Karpas-422 (cell line): ENCODE data around the gene ADAP1. TPM values are rescaled to one million over a fixed set of nuclear protein-coding genes. Genes with fewer than 3 reads are reported as not detected.

Source experiments
- DNase-seq: peaks from one replicate; pipeline ENCODE4 v3.0.0-alpha.2; 2015
- H2AFZ ChIP-seq: fragments of 200-600 bp; sonication (generic); 2 replicates; pipeline ENCODE4 v1.6.1; 2014; ENCODE audit warnings: antibody characterized with exemption, low read length, mixed read lengths
- H3K27ac ChIP-seq: fragments of 200-600 bp; sonication (generic); 2 replicates; pipeline ENCODE4 v1.5.1; 2014; ENCODE audit warnings: mild to moderate bottlenecking, low read length, moderate library complexity
- H3K27me3 ChIP-seq: fragments of 200-600 bp; sonication (generic); 2 replicates; pipeline ENCODE4 v1.6.1; 2014; ENCODE audit warnings: low read length, mixed read lengths
- H3K36me3 ChIP-seq: fragments of 200-600 bp; sonication (generic); 2 replicates; pipeline ENCODE4 v1.6.1; 2014; ENCODE audit warnings: low read length, mixed read lengths; ENCODE audit not compliant: insufficient read depth
- H3K4me1 ChIP-seq: fragments of 200-600 bp; sonication (generic); 2 replicates; pipeline ENCODE4 v1.6.1; 2014; ENCODE audit warnings: mild to moderate bottlenecking, low read length, mixed read lengths
- H3K4me2 ChIP-seq: fragments of 200-600 bp; sonication (generic); 2 replicates; pipeline ENCODE4 v1.6.1; 2014; ENCODE audit warnings: low read length, low read depth, mild to moderate bottlenecking; ENCODE audit not compliant: poor library complexity, severe bottlenecking
- H3K4me3 ChIP-seq: fragments of 200-600 bp; sonication (generic); 2 replicates; pipeline ENCODE4 v1.5.1; 2014; ENCODE audit warnings: mild to moderate bottlenecking, antibody characterized with exemption, low read length, mixed read lengths
- H3K79me2 ChIP-seq: fragments of 200-600 bp; sonication (generic); 2 replicates; pipeline ENCODE4 v1.6.1; 2014; ENCODE audit warnings: mild to moderate bottlenecking, low read length, mixed read lengths
- H3K9ac ChIP-seq: fragments of 200-600 bp; sonication (generic); 2 replicates; pipeline ENCODE4 v1.6.0; 2014; ENCODE audit warnings: low read length
- H3K9me2 ChIP-seq: fragments of 200-600 bp; sonication (generic), shearing (Covaris generic); replicated peaks from 2 replicates; pipeline ENCODE4 v1.6.0; 2014; ENCODE audit warnings: mild to moderate bottlenecking, low read length, moderate library complexity; ENCODE audit not compliant: insufficient read depth
- H3K9me3 ChIP-seq: fragments of 300-700, 200-600 bp; sonication (generic); 2 replicates; pipeline ENCODE4 v1.6.1; 2014; ENCODE audit warnings: low read length, mixed read lengths
- H4K20me1 ChIP-seq: fragments of 200-600 bp; sonication (generic); 2 replicates; pipeline ENCODE4 v1.6.1; 2014; ENCODE audit warnings: mild to moderate bottlenecking, antibody characterized with exemption, low read length, low read depth; ENCODE audit not compliant: insufficient read depth
- total RNA-seq: library from RNA; depleted of rRNA; stranded (reverse); fragments of >200 nt; shearing (Covaris generic); gene quantifications from 2 replicates; pipeline ENCODE4 v1.2.3, GENCODE V29; 2014; ENCODE audit warnings: low replicate concordance

Gene ADAP1
- total RNA-seq, 1 experiment from 2014 or later = not detected

DNA sequence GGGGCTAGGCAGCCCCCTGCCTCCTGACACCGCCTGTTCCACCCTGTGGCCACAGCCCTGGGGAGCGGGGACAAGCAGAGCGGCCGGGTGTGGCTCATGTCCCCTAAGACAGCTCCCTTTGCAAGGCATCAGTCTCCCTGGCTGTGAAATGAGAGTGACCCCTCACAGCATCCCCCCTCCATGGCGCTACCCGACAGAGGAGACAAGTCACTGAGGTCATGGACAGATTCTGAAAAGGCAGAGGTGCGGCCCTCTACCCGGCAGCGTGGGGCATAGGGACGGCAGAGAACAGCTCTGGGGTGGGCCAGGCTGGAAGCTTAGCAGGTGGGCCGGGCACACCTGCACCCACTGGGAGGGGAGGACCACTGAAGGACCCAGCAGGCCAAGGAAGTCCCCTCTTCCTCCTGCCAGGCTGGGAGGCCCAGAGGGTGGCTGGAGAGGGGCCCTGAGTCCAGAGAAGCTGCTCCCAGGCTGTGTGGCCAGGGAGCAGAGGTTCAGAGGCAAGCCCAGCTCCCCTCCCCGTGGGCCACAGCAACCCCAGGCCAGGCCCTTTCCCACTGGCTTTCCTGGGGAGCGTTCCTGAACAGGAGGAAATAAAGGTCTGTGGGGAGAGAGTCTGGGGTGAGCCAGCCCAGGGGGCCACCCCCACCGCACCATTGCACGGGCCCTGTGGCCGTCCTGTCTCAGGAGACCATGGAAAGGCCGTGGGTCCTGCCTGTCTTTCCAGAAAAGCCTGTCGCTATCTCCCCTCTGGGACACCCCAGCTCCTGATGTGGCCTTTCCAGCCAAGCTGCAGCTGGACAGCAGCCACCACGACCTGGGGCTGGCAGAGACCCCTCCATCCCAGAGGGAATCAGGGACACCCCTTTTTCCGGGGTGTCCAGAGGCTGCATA is 1.7 kb downstream of the ADAP1 start:
- no peak overlapping the region for H3K4me3 ChIP-seq
- H2AFZ ChIP-seq = no peak overlapping the region
- no peak overlapping the region for H3K27ac ChIP-seq
- no peaks in the 10 kb centered on the region for H3K36me3 ChIP-seq
- no peak overlapping the region for H3K4me2 ChIP-seq
- no peaks in the 10 kb centered on the region for H3K27me3 ChIP-seq
- no peaks in the 10 kb centered on the region for H3K79me2 ChIP-seq
- peaks cover 15% of the 10 kb centered on the region for H3K4me1 ChIP-seq
- no peaks in the 10 kb centered on the region for H4K20me1 ChIP-seq
- H3K9me3 ChIP-seq = no peaks in the 10 kb centered on the region
- DNase-seq = no peak
- no peaks in the 10 kb centered on the region for H3K9me2 ChIP-seq
- H3K9ac ChIP-seq = no peak overlapping the region

DNA sequence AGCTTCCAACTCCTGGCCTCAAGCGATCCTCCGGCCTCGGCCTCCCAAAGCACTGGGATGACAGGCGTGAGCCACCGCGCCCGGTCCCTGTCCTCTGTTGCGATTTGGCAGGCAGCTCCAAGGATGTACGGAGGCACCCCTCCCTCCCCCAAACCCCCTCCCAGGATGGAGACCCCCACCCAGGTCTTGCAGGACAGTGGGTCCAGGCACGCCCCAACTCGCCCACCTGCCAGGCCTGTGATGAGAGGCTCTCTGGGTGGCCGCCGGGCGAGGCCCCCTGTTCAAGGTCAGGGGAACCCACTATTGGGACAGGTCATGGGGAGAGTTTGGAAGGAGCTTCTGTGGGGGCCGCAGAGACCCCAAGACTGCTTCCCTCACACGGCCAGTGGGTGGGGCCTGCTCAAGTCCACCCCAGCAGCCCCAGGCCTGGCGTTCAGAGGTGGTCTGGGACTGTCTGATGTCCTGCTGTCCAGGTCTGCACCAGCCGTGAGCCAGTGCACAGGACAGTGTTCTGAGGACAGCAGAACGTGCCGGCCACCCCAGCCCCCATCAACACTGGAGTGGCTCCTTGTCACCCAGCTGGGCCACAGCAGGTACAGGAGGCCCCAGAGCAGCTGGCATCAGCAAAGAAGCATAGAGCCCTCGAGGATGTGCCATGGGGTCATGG is 2.5 kb downstream of the ADAP1 start:
- H3K79me2 ChIP-seq = no peaks in the 10 kb centered on the region
- H2AFZ ChIP-seq = no peak overlapping the region
- no peak overlapping the region for H3K27ac ChIP-seq
- H3K9me3 ChIP-seq = no peaks in the 10 kb centered on the region
- no peaks in the 10 kb centered on the region for H3K9me2 ChIP-seq
- H3K4me2 ChIP-seq = no peak overlapping the region
- no peaks in the 10 kb centered on the region for H3K27me3 ChIP-seq
- H3K9ac ChIP-seq = no peak overlapping the region
- no peak for DNase-seq
- H3K36me3 ChIP-seq = no peaks in the 10 kb centered on the region
- no peaks in the 10 kb centered on the region for H4K20me1 ChIP-seq
- H3K4me1 ChIP-seq = peaks cover 7% of the 10 kb centered on the region
- no peak overlapping the region for H3K4me3 ChIP-seq

DNA sequence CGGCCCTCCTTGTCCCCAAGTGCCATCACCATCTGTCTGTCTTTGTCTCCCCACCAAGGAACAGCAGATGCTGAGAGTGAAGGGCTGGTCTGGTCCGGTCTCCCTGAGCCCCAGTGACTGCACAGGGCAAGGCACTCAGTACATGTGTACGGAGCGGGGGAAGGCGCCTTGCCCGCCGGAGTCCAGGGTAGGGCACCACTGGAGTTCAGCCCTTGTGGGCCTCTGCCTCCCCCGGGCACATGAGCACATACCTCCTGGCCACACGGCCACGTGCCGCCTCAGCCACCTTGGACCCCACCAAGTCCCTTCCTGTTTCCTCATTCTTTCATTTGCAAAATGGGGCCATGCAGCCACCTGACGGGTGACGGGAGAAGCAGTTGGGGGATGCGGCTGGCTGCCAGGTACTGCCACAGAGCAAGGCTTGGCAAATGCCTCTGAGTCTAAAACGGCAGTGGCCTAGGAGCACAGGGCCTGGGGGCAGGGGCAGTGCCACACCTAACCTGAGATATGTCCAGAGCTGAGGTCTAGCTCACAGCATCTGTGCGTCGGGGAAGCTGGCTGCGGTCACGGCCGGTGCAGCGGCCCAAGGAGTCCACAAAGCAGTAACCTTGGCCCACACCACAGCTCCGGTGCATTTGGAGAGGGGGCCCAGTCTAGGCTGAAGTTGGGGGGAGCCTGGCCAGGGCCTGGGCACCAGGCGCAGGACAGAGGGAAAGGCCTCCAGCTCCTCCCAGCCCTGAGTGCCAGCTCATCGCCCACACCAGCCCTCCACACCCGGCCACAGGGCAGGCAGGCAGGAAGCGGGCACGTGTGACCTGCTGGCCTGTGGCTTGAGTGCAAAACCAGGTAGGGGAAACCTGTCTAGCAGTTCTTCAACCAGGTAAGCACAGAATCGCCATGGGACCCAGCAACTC is 5.2 kb downstream of the ADAP1 start:
- no peaks in the 10 kb centered on the region for H3K36me3 ChIP-seq
- 0 out of 2 replicates have a peak, but pooled peaks cover 5% of the 10 kb centered on the region for H3K4me1 ChIP-seq
- H2AFZ ChIP-seq = no peak overlapping the region
- no peak overlapping the region for H3K9ac ChIP-seq
- H3K27me3 ChIP-seq = no peaks in the 10 kb centered on the region
- H3K79me2 ChIP-seq = no peaks in the 10 kb centered on the region
- H3K4me2 ChIP-seq = no peak overlapping the region
- no peaks in the 10 kb centered on the region for H3K9me3 ChIP-seq
- H3K27ac ChIP-seq = no peak overlapping the region
- DNase-seq = no peak
- no peak overlapping the region for H3K4me3 ChIP-seq
- H3K9me2 ChIP-seq = no peaks in the 10 kb centered on the region
- no peaks in the 10 kb centered on the region for H4K20me1 ChIP-seq

DNA sequence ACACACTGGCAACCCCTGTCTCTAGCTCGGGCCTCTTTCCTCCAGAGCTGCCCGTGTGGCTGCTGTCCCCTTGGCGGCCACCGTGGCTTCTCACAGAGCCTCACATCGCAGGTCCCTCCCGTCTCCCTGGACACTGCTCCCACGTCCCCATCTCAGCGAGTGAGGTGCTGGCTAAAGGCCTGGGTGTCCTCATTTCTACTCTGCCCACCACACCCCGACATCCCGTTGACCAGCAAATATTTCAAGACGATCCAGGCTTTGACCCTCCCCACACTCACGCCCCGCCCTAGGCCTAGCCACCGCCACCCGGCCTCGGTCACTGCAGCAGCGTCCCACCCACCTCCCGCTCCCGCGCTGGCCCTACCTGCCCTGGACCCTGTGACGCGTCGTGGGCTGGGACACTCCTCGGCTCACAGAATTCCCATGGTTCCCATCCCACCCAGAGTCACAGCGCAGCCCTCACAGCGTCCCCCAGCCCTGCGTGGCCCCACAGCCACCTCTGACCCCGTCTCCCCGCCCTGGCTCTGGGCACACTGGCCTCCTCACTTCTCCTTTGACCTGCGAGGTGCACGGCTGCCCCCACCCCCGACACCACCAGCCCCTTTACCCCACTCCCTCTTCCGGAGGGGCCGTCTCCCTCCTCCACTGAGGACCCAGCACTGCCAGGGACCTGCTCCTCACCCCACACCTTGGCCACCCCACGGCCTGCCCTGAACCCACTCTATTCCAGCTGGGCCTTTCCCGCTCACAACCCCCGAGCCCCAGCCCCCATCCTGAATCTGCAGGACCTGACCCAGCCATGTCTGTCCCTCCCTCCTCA is 6.9 kb downstream of the ADAP1 start:
- DNase-seq = no peak
- no peaks in the 10 kb centered on the region for H3K9me3 ChIP-seq
- no peaks in the 10 kb centered on the region for H3K79me2 ChIP-seq
- no peak overlapping the region for H3K4me2 ChIP-seq
- H3K9ac ChIP-seq = no peak overlapping the region
- no peaks in the 10 kb centered on the region for H4K20me1 ChIP-seq
- H3K27me3 ChIP-seq = no peaks in the 10 kb centered on the region
- no peaks in the 10 kb centered on the region for H3K9me2 ChIP-seq
- 0 out of 2 replicates have a peak, but pooled peaks cover 5% of the 10 kb centered on the region for H3K4me1 ChIP-seq
- no peak overlapping the region for H3K27ac ChIP-seq
- no peak overlapping the region for H3K4me3 ChIP-seq
- H2AFZ ChIP-seq = no peak overlapping the region
- H3K36me3 ChIP-seq = no peaks in the 10 kb centered on the region

DNA sequence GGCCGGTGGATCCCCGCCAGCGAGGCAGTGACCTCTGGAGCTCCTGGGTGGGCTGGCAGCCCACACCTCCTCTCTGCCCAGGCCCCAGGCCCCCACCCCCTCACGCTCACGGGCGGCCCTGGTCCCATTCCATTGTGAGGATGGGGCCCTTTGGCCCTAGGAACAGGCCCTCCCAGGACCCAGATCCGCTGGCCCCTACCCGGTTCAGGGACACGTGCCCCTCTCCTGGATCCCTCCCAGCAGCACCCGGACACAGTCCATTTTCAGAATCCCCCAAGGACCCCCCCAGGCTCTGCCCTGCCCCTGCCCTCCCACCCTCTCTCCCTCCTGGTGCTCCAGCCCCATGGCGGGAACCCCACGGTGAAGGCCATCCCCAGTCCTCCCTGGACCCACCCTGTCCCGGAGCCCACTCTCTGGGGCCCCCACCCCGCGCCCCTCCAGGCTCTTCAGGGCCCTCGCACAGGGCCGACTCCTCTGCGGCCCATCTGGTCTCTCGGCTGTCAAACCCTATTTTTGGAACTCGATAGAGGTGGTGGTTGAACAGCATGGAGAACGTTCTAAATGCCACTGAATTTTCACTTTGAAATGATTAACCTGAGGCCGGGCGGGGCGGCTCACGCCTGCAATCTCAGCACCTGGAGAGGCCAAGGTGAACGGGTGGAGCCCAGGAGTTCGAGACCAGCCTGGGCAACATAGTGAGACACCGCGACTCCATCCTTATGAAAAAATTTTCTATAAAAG is 8.1 kb downstream of the ADAP1 start:
- Histone ChIP-seq H4K20me1 (no peaks in the 10 kb centered on the region), H3K9me3 (no peaks in the 10 kb centered on the region), H3K4me1 (0 out of 2 replicates have a peak, but pooled peaks cover 5% of the 10 kb centered on the region), H2AFZ (no peak overlapping the region), H3K9ac (no peak overlapping the region), H3K36me3 (no peaks in the 10 kb centered on the region), H3K27ac (no peak overlapping the region), H3K79me2 (no peaks in the 10 kb centered on the region), H3K4me3 (no peak overlapping the region), H3K4me2 (no peak overlapping the region), H3K9me2 (no peaks in the 10 kb centered on the region), H3K27me3 (no peaks in the 10 kb centered on the region)
- no peak for DNase-seq

DNA sequence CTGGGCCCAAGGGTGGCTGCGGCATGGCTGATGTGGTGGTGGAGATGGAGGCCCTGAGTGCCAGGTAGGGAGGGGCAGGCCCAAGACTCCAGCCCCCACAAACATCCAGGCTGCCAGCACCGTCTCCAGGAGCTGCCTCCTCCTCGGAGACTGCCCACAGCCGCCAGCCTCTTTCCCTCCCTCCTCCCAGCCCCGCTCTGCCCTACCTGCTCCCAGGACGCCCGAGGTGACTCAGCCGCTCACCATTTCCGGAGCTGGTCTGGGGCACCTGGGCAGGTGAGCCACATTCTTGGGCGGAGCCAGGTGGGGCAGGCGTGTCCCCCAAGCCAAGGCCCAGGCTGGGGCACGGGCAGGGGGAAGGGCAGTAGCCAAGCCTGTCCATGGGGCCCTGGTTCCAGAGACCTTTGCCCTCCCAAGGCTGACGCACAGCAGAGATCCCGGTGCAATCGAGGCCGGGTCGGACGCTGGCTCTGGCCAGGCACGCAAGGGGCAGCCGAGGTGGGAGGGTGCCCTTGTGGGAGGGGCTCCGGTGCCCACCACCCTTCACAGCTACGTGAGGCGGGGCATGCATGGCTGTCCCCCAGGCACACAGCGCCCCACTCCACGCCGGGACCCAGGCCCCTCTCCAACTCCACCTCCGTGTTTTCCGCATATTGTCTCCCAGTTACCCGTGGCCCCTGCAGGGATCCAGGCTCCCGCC is 8.8 kb downstream of the ADAP1 start:
- no peaks in the 10 kb centered on the region for H3K79me2 ChIP-seq
- H3K4me2 ChIP-seq = no peak overlapping the region
- no peak overlapping the region for H3K4me3 ChIP-seq
- H3K9ac ChIP-seq = no peak overlapping the region
- 0 out of 2 replicates have a peak, but pooled peaks cover 5% of the 10 kb centered on the region for H3K4me1 ChIP-seq
- no peaks in the 10 kb centered on the region for H3K9me2 ChIP-seq
- peaks cover 1% of the 10 kb centered on the region; the same call in 1 of the 2 replicates for H3K27me3 ChIP-seq
- H3K9me3 ChIP-seq = no peaks in the 10 kb centered on the region; the same call in 1 of the 2 replicates
- no peaks in the 10 kb centered on the region for H3K36me3 ChIP-seq
- DNase-seq = no peak
- no peak overlapping the region for H3K27ac ChIP-seq
- H2AFZ ChIP-seq = no peak overlapping the region
- H4K20me1 ChIP-seq = no peaks in the 10 kb centered on the region
